Lower lobe of right lung (tissue), 2 donors: ENCODE data around the gene PIH1D1. TPM values are rescaled to one million over a fixed set of nuclear protein-coding genes. Genes with fewer than 3 reads are reported as not detected.

Experiments used
- ATAC-seq, 2 donors: fragments of 200-7000 bp; cut with Tn5 transposase; one replicate each; pipeline ENCODE4 v1.9.1; 2020 to 2022; ENCODE audit warnings: mild to moderate bottlenecking in 2 of 2, moderate library complexity in 2 of 2
- DNase-seq: peaks from one replicate; pipeline ENCODE4 v3.0.0-alpha.2; 2020
- H3K27ac ChIP-seq: fragments of 200-600 bp; one replicate; pipeline ENCODE4 v1.8.0; 2022
- H3K27me3 ChIP-seq: fragments of 200-600 bp; one replicate; pipeline ENCODE4 v1.8.0; 2022; ENCODE audit warnings: low read depth
- H3K36me3 ChIP-seq: fragments of 200-600 bp; one replicate; pipeline ENCODE4 v1.8.0; 2022; ENCODE audit warnings: mild to moderate bottlenecking
- H3K4me1 ChIP-seq: fragments of 200-600 bp; one replicate; pipeline ENCODE4 v1.8.0; 2022
- H3K4me3 ChIP-seq: fragments of 200-600 bp; one replicate; pipeline ENCODE4 v1.8.0; 2022; ENCODE audit warnings: mild to moderate bottlenecking
- H3K9me3 ChIP-seq: fragments of 200-600 bp; one replicate; pipeline ENCODE4 v1.8.0; 2022
- intact Hi-C: fragments of 100-400 bp; cut with DNase I; formaldehyde crosslinking; loops from one replicate; pipeline ENCODE4 v1.11.0; 2022
- total RNA-seq: library from RNA; stranded (reverse); fragmentation: NEBNext Ultra II Directional; extraction: Animal tissue kit (Norgen Biotek cat#: 25700); gene quantifications from one replicate; pipeline ENCODE4 v1.2.1, GENCODE V29; 2021
- TF ChIP-seq, protein P1 (sequence below): fragments of 200-600 bp; IDR thresholded peaks from one replicate; pipeline ENCODE4 v1.8.0; 2022; ENCODE audit warnings: antibody characterized with exemption, mild to moderate bottlenecking
- donor health status: DM: no; HTN: yes; CAD: no; lungs with severe emphysema.

Gene PIH1D1
- total RNA-seq, 1 donor from 2014 or later: 63.2 TPM

DNA sequence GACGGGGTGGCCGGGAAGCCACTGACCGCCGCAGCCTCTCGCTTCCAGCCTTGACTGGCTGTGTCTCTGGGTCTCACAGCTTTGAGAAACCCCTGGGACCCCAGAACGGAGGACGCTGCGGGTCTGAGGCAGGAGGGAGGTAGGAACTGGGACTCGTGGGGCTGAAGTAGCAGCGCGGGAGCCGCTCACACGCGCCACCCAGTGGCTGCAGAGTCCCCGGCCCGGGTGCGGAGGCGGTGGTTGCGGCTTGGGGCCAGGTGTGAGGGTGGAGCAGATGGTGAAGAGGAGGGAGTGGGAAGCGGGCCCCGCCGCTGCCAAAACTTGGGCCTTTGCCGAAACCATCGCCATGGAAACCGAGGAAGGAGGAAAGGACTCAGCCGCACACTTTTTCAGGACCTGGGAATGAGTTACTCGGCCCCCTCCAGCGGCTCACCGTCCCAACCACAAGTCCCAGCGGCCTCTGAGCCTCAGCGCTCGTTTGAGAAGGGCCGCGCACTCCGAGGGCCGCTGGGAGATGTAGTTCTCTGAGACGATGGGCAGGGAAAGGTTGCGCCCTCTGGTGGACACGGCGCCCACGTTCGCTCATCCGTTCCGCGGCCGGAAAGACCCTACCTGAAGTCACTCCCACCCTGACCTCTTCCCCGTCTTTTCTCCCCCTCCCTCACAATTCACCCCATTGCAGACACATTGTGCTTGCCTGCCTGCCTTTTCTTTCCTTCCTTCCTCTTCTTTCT, 8.1 kb downstream of the PIH1D1 start:
- intact Hi-C loops: loop anchor here (10.0 kb wide), 1 partner anchor 49 kb away; no protein-coding TSS in a partner anchor
- ATAC-seq: peak; percentile 95
- TF ChIP-seq, protein P1, sequence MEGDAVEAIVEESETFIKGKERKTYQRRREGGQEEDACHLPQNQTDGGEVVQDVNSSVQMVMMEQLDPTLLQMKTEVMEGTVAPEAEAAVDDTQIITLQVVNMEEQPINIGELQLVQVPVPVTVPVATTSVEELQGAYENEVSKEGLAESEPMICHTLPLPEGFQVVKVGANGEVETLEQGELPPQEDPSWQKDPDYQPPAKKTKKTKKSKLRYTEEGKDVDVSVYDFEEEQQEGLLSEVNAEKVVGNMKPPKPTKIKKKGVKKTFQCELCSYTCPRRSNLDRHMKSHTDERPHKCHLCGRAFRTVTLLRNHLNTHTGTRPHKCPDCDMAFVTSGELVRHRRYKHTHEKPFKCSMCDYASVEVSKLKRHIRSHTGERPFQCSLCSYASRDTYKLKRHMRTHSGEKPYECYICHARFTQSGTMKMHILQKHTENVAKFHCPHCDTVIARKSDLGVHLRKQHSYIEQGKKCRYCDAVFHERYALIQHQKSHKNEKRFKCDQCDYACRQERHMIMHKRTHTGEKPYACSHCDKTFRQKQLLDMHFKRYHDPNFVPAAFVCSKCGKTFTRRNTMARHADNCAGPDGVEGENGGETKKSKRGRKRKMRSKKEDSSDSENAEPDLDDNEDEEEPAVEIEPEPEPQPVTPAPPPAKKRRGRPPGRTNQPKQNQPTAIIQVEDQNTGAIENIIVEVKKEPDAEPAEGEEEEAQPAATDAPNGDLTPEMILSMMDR: peak; percentile 89
- Histone ChIP-seq H3K36me3 (peaks cover 18% of the 10 kb centered on the region), H3K27me3 (peaks cover 35% of the 10 kb centered on the region), H3K27ac (peak overlapping the region; percentile 72), H3K4me3 (peak overlapping the region; percentile 86), H3K4me1 (peaks cover 7% of the 10 kb centered on the region), H3K9me3 (no peaks in the 10 kb centered on the region)
- peak; percentile 97 for DNase-seq

DNA sequence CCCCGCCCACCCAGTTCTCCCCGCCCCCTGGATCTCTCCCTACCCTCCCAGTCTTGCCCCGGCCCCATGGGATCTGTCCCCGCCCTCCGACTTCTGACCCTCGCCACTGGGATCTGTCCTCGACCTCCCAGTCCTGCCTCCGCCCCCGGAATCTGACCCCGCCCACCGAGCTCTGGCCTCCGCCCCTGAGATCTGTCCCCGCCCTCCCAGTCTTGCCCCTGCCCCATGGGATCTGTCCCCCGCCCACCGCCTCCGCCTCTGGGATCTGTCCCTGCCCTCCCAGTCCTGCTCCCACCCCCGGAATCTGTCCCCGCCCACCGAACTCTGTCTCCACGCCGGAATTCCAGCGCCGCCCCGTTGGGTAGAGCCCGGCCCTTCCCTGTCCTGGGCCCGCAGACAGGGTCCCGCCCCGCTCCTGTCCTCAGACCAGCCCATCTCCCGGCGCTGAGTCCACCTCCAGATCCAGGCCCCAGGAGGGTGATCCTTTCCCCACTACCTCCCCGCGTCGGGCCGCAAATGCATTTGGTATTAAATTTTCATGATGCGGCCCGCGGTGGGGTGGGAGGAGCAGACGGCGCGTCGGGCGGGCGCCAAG, 8.7 kb downstream of the PIH1D1 start:
- TF ChIP-seq, protein P1: no peak
- ATAC-seq (peak; percentile 85 to 87), DNase-seq (peak; percentile 96)
- peak overlapping the region; percentile 72 for H3K27ac ChIP-seq
- H3K27me3 ChIP-seq: peaks cover 40% of the 10 kb centered on the region
- peaks cover 7% of the 10 kb centered on the region for H3K4me1 ChIP-seq
- no peaks in the 10 kb centered on the region for H3K9me3 ChIP-seq
- intact Hi-C loops: loop anchor here (10.0 kb wide), 1 partner anchor 48 kb away; no protein-coding TSS in a partner anchor
- peak overlapping the region; percentile 86 for H3K4me3 ChIP-seq
- H3K36me3 ChIP-seq: peaks cover 13% of the 10 kb centered on the region

DNA sequence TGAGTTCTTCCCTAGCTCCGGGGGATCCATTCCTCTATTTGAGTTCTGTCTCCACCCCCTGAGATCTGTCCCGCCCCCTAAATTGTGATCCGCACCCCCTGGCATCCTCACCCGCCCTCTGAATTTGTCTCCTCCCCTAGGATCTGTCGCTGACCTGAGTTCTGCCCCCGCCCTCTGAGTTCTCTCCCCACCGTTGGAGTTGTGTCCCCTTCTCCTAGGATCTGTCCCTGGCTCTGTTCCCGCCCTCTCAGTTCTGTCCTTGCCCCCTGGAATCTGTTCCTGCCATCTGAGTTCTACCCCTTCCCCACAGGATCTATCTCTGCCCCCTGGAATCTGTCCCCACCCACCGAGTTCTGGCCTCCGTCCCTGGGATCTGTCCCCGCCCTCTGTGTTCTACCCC, 9.3 kb downstream of the PIH1D1 start:
- peaks cover 13% of the 10 kb centered on the region for H3K36me3 ChIP-seq
- intact Hi-C loops: loop anchor here (10.0 kb wide), 1 partner anchor 48 kb away; no protein-coding TSS in a partner anchor
- peak overlapping the region; percentile 86 for H3K4me3 ChIP-seq
- ATAC-seq: no peak
- TF ChIP-seq, protein P1: no peak
- no peaks in the 10 kb centered on the region for H3K9me3 ChIP-seq
- peaks cover 41% of the 10 kb centered on the region for H3K27me3 ChIP-seq
- H3K4me1 ChIP-seq: peaks cover 7% of the 10 kb centered on the region
- H3K27ac ChIP-seq: no peak overlapping the region
- no peak for DNase-seq

DNA sequence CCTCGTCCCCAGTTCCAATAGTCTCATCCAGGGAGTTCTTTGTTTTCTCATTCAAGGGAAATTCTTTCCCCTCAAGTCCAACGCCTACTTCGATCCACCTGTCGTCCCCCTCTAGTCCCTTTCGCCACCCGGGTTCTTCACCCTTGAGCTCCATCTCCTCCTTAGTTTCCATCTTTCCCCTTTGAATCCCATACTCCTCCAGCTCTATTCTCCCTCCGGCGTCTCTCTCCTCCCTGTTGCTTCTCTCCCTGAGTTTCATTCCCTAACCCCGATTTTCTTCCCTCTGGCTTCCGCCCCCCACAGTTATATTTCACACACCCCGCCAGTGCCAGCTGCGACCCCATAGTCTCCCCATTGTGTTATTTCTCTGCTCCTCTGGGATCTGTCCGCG, 9.7 kb downstream of the PIH1D1 start:
- H3K27ac ChIP-seq: no peak overlapping the region
- ATAC-seq (no peak), DNase-seq (no peak)
- H3K27me3 ChIP-seq: peaks cover 45% of the 10 kb centered on the region
- H3K9me3 ChIP-seq: no peaks in the 10 kb centered on the region
- H3K4me1 ChIP-seq: peaks cover 7% of the 10 kb centered on the region
- H3K36me3 ChIP-seq: peaks cover 9% of the 10 kb centered on the region
- intact Hi-C loops: loop anchor here (10.0 kb wide), 1 partner anchor 47 kb away; no protein-coding TSS in a partner anchor
- H3K4me3 ChIP-seq: no peak overlapping the region
- TF ChIP-seq, protein P1: no peak

DNA sequence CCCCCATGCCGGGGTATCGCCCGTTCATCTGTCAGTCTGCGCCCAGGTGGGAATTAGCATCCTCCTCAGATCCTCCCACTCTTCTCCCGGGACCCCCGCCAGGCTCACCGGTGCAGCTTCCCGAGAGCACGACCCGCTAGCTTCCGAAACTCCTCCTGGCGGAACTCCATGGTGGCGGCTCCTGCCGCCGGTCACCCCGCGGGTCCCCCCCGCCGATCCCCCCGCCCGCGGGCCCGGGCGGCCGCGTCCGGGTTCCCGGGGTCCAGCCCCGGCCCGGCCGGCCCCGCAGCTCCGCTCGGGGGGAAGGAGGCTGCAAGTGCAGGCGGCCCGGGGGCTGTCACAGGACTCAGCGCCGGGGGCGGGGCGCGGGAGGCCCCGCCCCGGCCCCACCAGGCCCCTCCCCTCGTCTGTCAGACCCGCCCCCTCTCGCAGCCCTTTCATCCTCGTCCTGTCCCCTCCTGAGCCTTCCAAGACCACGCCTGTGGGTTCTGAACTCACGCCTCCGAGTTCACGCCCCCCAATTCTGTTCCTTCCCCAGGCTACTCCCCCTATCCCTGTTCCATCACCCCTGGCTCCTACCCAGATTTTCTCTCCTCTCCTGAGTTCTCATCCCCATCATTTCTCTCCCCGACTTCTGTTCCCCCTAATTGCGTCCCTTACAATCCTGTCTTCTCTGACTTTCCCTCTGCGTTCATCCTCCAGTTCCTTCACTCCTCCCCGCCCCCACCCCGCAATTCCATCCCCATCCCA, 10.2 kb downstream of the PIH1D1 start, which contains the start of gene SLC17A7:
Gene SLC17A7 (minus strand): TSS at position 318 of the 750 bp plus-strand sequence. CDS start 148 bp downstream, at position 170.
- peaks cover 51% of the 10 kb centered on the region for H3K27me3 ChIP-seq
- no peaks in the 10 kb centered on the region for H3K9me3 ChIP-seq
- TF ChIP-seq, protein P1: no peak
- H3K27ac ChIP-seq: no peak within 1 kb of the TSS
- no peak for ATAC-seq
- peaks cover 3% of the 10 kb centered on the region for H3K36me3 ChIP-seq
- H3K4me3 ChIP-seq: peak within 1 kb of the TSS; percentile 86
- no peak for DNase-seq
- intact Hi-C loops: loop anchor here (10.0 kb wide), 1 partner anchor 47 kb away; no protein-coding TSS in a partner anchor
- H3K4me1 ChIP-seq: peaks cover 7% of the 10 kb centered on the region
